ENCODE results near the gene ZNRF3. TPM values are rescaled to one million over a fixed set of nuclear protein-coding genes. Genes with fewer than 3 reads are reported as not detected.

The ZNRF3 gene
- total and polyA plus RNA-seq, 5 experiments from 2014 or later = 0.08 to 0.69 (median 0.34) TPM; not detected in 1

DNA sequence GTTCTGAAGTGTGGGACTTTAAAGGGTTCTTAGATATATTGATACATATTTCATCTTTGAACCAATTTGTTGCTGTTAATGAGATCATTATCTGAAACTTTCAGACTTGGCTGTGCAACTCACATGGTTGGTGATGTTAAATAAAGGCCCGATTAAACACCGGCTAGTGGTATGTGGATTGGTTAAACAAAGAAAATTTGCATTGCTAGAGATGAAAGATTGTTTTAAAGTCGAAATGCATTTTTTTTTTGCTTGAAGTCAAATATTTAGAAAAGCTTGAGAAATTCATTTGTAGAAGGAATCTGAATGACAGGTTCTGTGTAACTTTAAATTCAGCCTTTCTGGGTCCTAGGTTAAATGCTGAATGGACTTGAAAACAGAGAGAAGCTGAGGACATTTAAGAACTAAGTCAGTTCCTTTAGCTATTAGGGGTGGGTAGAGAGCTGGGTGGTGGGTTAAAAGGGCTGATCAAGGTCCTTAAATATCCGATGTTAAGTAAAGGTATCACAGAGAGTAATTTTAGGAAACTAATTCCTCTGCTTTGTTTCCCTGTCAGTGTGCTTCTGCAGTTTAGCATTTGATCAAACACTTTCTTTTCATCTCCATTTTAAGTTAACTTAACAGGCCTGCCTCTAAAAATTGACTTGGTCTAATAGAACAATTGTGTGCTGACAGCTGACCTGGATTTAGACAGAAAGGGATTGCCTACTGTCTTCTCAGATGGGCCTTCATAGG is 4.5 kb downstream of the ZNRF3 start:
- H3K36me3 Mint-ChIP-seq = no peaks in the 10 kb centered on the region
- POLR2A ChIA-PET = no interaction called here
- H3K27me3 Mint-ChIP-seq = peaks cover 10 to 57% (median 33%) of the 10 kb centered on the region in 5 donors
- no peak overlapping the region for H3K27ac Mint-ChIP-seq
- ATAC-seq (no peak), DNase-seq (no peak)
- peaks cover 10 to 19% (median 14%) of the 10 kb centered on the region in 4 donors for H3K4me1 Mint-ChIP-seq
- H3K9me3 Mint-ChIP-seq = no peaks in the 10 kb centered on the region
- H3K4me3 Mint-ChIP-seq = no peak overlapping the region

- POLR2A ChIA-PET = no interaction called here
- peak in 1 of 2 donors; percentile 54 for ATAC-seq
- Mint-ChIP-seq H3K27ac (no peak overlapping the region), H3K36me3 (no peaks in the 10 kb centered on the region), H3K9me3 (no peaks in the 10 kb centered on the region), H3K4me1 (peaks cover 7 to 11% (median 9%) of the 10 kb centered on the region in 4 donors), H3K4me3 (no peak overlapping the region), H3K27me3 (peaks cover 8 to 52% (median 34%) of the 10 kb centered on the region in 5 donors)
- DNase-seq = no peak
Observed at GRCh38 chr22:28889478-28890024, 6.2 kb downstream of the ZNRF3 start.

GRCh38 chr22:28891156-28891733 is 7.9 kb downstream of the ZNRF3 start:
- Mint-ChIP-seq H3K9me3 (no peaks in the 10 kb centered on the region), H3K27ac (no peak overlapping the region), H3K4me1 (peaks cover 4 to 10% (median 6%) of the 10 kb centered on the region in 4 donors), H3K36me3 (no peaks in the 10 kb centered on the region), H3K4me3 (no peak overlapping the region), H3K27me3 (peaks cover 4 to 40% (median 22%) of the 10 kb centered on the region in 5 donors)
- POLR2A ChIA-PET = interaction anchor here (0.8 kb wide), 1 partner anchor 8 kb away, joined by 4 read pairs; the partner anchor contains the start of gene ZNRF3
- DNase-seq (no peak), ATAC-seq (no peak)

- H3K27me3 Mint-ChIP-seq = peaks cover 5 to 38% (median 14%) of the 10 kb centered on the region in 5 donors
- no peaks in the 10 kb centered on the region for H3K9me3 Mint-ChIP-seq
- ATAC-seq = no peak
- POLR2A ChIA-PET = interaction anchor here (0.8 to 1.6 kb wide), 2 partner anchors 9 kb away, joined by 4 read pairs; partner anchors contain the start of gene ZNRF3
- no peak for DNase-seq
- H3K4me3 Mint-ChIP-seq = no peak overlapping the region
- peaks cover 8 to 18% (median 13%) of the 10 kb centered on the region in 4 donors for H3K4me1 Mint-ChIP-seq
- no peak overlapping the region for H3K27ac Mint-ChIP-seq
- H3K36me3 Mint-ChIP-seq = no peaks in the 10 kb centered on the region
Observed at GRCh38 chr22:28892175-28892731, 8.9 kb downstream of the ZNRF3 start.

DNA sequence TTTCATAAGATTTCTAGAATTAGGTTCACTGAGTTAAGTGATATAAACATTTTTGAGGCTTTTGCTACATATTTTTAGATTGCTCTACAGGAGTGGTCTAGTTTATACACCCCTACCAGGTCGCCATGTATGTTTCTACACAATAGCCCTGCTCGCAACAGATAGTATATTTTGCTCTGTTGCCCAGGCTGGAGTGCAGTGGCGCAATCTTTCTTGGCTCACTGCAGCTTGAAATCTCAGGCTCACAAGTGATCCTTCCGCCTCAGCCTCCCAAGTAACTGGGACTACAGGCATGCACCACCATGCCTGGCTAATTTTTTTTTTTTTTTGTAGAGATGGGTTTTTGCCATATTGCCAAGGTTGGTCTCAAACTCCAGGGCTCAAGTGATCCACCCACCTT is 10.4 kb downstream of the ZNRF3 start:
- H3K4me3 Mint-ChIP-seq = no peak overlapping the region
- POLR2A ChIA-PET = interaction anchor here (1.6 kb wide), 1 partner anchor 11 kb away, joined by 4 read pairs; the partner anchor contains the start of gene ZNRF3
- peaks cover 2 to 35% (median 8%) of the 10 kb centered on the region in 5 donors for H3K27me3 Mint-ChIP-seq
- H3K36me3 Mint-ChIP-seq = no peaks in the 10 kb centered on the region
- no peak for DNase-seq
- H3K9me3 Mint-ChIP-seq = no peaks in the 10 kb centered on the region
- no peak overlapping the region for H3K27ac Mint-ChIP-seq
- ATAC-seq = no peak
- peaks cover 11 to 26% (median 18%) of the 10 kb centered on the region in 4 donors for H3K4me1 Mint-ChIP-seq

DNA sequence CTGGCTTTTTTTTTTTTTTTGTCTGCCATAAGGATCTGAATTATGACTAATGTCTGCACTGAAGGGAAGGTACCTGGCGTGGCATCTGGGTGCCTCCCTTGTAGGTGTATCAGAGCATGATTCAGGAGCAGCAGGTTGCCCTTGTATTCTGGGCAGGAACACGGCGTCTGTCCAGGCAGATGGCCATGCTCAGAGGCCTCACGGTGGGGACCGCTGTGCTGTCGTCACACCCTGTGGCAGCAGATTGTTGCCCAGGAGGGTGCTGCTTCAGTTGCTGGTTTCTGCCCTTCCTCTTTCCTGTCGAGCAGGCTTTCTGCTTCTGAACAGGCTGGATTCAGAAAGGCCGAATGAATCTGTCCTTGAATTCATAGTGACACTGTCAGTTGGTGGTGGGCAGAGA is 11.0 kb downstream of the ZNRF3 start:
- ATAC-seq (no peak), DNase-seq (no peak)
- Mint-ChIP-seq H3K4me1 (peaks cover 15 to 30% (median 23%) of the 10 kb centered on the region in 4 donors), H3K4me3 (no peak overlapping the region), H3K36me3 (no peaks in the 10 kb centered on the region), H3K27ac (no peak overlapping the region), H3K27me3 (peaks cover 2 to 35% (median 8%) of the 10 kb centered on the region in 5 donors), H3K9me3 (no peaks in the 10 kb centered on the region)
- POLR2A ChIA-PET = no interaction called here

DNA sequence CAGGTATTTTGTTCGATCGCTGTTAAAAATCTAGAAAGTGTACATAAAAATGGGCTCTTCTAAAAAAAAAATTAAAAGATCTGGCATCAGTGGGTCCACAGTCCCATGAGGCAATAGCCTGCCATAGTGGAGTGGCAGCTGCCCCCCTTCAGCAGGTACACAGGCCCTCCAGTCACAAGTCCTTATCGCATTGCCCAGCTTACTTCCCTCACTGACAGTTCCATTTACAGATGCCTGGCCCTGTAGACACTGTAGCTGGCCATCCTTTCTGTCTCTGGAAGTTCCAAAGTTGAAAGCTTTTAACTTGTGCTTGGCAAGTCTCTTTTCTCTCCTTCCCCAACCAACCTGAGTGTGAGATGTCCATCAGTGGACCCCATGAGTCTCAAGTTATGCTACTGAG is 11.4 kb downstream of the ZNRF3 start:
- H3K4me3 Mint-ChIP-seq = no peak overlapping the region
- POLR2A ChIA-PET = interaction anchor here (1.1 kb wide), 1 partner anchor 10 kb away, joined by 3 read pairs; no protein-coding TSS in a partner anchor
- H3K9me3 Mint-ChIP-seq = no peaks in the 10 kb centered on the region
- DNase-seq = no peak
- H3K36me3 Mint-ChIP-seq = no peaks in the 10 kb centered on the region
- peaks cover 2 to 35% (median 8%) of the 10 kb centered on the region in 5 donors for H3K27me3 Mint-ChIP-seq
- ATAC-seq = no peak
- H3K4me1 Mint-ChIP-seq = peaks cover 13 to 30% (median 24%) of the 10 kb centered on the region in 4 donors
- no peak overlapping the region for H3K27ac Mint-ChIP-seq

DNA sequence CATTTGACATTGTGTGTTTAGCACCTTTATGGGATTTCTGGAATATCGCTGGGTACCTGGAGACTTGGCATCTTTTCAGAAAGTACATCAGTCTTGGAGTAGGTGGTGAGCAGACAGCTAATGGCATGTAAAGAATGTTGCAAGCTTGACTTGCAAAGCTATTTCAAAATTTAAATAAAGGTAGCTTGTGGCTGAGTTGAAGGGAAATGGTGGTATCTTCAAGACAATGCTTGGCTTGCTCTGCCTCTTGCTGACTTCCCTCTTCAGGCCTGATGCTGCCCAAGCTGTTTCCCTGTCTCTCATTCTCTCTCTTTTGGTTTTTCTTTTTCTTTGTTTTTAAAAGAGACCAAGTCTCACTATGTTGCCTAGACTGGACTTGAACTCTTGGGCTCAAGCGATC is 13.2 kb downstream of the ZNRF3 start:
- peaks cover 0 to 22% (median 16%) of the 10 kb centered on the region in 5 donors for H3K27me3 Mint-ChIP-seq

DNA sequence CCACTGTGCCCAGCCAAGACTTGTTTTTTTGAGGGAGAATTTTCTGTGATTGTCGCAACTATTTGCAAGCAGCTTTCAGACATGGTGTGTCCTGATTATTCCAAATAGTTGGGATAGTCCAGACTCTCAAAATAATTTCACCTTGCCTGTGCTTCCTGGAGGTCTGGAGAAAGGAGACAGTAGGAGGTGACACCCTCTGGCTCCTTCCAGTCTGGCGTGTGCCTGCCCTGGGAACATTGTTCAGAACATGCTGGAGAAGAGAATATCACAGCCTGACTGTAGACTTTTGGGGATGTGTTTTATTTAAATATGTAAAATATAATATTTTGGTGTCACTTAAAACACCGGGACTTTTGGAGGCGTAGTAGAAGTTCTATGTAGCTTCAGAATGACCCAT is 14.9 kb downstream of the ZNRF3 start:
- no peak for DNase-seq
- H3K4me3 Mint-ChIP-seq = no peak overlapping the region
- POLR2A ChIA-PET = no interaction called here
- H3K9me3 Mint-ChIP-seq = no peaks in the 10 kb centered on the region
- no peak overlapping the region for H3K27ac Mint-ChIP-seq
- peaks cover 0 to 24% (median 17%) of the 10 kb centered on the region in 5 donors for H3K27me3 Mint-ChIP-seq
- no peaks in the 10 kb centered on the region for H3K36me3 Mint-ChIP-seq
- peaks cover 15 to 34% (median 29%) of the 10 kb centered on the region in 4 donors for H3K4me1 Mint-ChIP-seq
- no peak for ATAC-seq

More for the DNA sequence above, 13.2 kb downstream of the ZNRF3 start:
- Mint-ChIP-seq H3K36me3 (no peaks in the 10 kb centered on the region), H3K9me3 (no peaks in the 10 kb centered on the region), H3K4me3 (peak overlapping the region in 1 of 10 donors; percentile 2), H3K27ac (peak overlapping the region in 1 of 10 donors; percentile 9), H3K4me1 (peaks cover 15 to 34% (median 29%) of the 10 kb centered on the region in 4 donors)
- DNase-seq (no peak), ATAC-seq (no peak)
- POLR2A ChIA-PET = no interaction called here

- Mint-ChIP-seq H3K27me3 (peaks cover under 1 to 28% (median 20%) of the 10 kb centered on the region in 5 donors), H3K4me1 (peaks cover 15 to 34% (median 29%) of the 10 kb centered on the region in 4 donors), H3K9me3 (no peaks in the 10 kb centered on the region), H3K27ac (peak overlapping the region in 6 of 10 donors; percentile 56 to 89 (median 65)), H3K36me3 (no peaks in the 10 kb centered on the region), H3K4me3 (peak overlapping the region in 9 of 10 donors; percentile 14 to 72 (median 50))
- ATAC-seq (peak; percentile 93 to 99), DNase-seq (peak in 8 of 10 donors; percentile 13 to 79 (median 69))
- POLR2A ChIA-PET = interaction anchor here (0.9 kb wide), 1 partner anchor 117 kb away, joined by 3 read pairs; no protein-coding TSS in a partner anchor
Observed at GRCh38 chr22:28899199-28899853, 16.0 kb downstream of the ZNRF3 start.

DNA sequence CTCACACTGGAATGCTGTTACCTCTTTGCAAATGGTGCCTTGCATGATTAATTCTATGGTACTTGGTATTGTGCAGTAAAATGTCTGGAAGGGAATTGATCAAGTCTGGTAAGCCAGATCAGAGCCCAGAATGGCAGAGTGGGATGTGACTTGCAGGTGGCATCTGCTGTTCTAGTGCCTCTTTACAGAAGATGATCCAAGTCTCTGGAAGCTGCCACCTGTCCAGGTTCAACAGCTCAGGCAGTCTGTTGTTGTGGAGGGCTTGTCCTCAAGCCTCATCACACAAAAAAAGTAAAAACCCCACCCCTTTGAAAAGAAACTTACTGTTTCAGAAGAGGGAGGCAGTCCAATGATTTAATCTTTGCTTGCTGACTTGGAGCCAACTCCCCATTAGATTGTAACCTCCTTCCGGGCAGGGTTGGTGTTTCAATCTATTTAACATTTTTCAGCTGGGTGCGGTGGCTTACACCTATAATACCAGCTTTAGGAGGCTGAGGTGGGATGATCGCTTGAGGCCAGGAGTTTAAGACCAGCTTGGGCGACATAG is 17.1 kb downstream of the ZNRF3 start:
- Mint-ChIP-seq H3K36me3 (no peaks in the 10 kb centered on the region), H3K9me3 (no peaks in the 10 kb centered on the region), H3K27me3 (peaks cover 5 to 33% (median 23%) of the 10 kb centered on the region in 5 donors), H3K4me1 (peaks cover 15 to 34% (median 27%) of the 10 kb centered on the region in 4 donors), H3K4me3 (peak overlapping the region in 1 of 10 donors; percentile 37), H3K27ac (peak overlapping the region in 4 of 10 donors; percentile 57 to 89 (median 68))
- no peak for DNase-seq
- ATAC-seq = no peak
- POLR2A ChIA-PET = no interaction called here

DNA sequence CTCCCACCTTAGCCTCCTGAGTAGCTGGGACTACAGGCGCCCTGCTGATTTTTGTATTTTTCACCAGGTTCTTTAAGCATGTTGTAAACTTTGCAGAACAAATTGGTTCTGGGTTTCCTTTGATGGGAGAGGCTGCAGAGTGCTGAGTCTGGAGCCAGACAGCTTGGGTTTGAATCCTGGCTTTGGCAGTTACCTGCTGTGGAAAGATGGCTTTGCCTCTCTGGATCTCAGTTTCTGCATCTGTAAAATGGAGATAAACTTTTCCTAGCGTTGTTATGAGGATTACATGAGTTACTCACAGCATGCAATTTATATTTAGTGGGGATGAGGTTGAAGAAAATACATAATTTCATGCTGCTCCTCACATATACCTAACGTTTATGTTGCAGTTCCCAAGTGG is 19.1 kb downstream of the ZNRF3 start:
- no peak for DNase-seq
- peaks cover 11 to 23% (median 20%) of the 10 kb centered on the region in 4 donors for H3K4me1 Mint-ChIP-seq
- peaks cover 6 to 35% (median 19%) of the 10 kb centered on the region in 5 donors for H3K27me3 Mint-ChIP-seq
- H3K36me3 Mint-ChIP-seq = no peaks in the 10 kb centered on the region
- no peak overlapping the region for H3K4me3 Mint-ChIP-seq
- no peak for ATAC-seq
- no peaks in the 10 kb centered on the region for H3K9me3 Mint-ChIP-seq
- POLR2A ChIA-PET = interaction anchor here (0.6 kb wide), 1 partner anchor 153 kb away, joined by 3 read pairs; no protein-coding TSS in a partner anchor
- H3K27ac Mint-ChIP-seq = no peak overlapping the region
